GM10266 (cell line): Measurements from ENCODE around the gene ESPNL.

Source experiments
- DNase-seq: peaks from one replicate; pipeline ENCODE4 v3.0.0; 2012; ENCODE audit errors: extremely low spot score
- TF ChIP-seq, protein P1 (sequence below): IDR thresholded peaks from 2 replicates; pipeline ENCODE4 v1.5.1; 2012; ENCODE audit warnings: mild to moderate bottlenecking, low read depth; ENCODE audit not compliant: control insufficient read depth, insufficient read depth; ENCODE audit errors: missing control alignments

The ESPNL gene

DNA sequence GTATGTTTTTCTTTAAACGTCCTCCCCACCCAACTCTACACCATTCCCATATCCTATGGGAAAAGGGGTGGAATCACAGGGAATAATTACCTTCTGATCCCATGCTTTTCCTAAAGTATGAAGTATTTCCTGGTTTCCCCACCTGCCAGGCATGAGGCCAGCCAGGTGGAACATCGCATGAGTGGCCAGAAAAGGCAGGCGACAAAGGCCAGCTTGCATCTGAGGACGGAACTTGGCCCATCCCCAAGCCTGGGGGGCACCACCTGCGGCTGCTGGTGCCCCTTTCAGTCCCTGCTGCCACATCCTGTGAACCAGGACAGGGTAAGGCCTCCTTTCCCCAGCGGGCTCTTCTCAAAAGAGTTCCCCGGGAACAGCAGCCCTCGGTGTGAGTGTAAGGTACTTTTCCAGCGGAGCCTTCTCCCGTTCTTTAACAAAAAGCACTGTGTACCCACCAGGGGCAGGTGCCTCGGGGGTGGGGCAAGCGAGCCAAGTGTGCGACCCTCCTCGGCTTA, 57.4 kb downstream of the ESPNL start:
- TF ChIP-seq, protein P1, sequence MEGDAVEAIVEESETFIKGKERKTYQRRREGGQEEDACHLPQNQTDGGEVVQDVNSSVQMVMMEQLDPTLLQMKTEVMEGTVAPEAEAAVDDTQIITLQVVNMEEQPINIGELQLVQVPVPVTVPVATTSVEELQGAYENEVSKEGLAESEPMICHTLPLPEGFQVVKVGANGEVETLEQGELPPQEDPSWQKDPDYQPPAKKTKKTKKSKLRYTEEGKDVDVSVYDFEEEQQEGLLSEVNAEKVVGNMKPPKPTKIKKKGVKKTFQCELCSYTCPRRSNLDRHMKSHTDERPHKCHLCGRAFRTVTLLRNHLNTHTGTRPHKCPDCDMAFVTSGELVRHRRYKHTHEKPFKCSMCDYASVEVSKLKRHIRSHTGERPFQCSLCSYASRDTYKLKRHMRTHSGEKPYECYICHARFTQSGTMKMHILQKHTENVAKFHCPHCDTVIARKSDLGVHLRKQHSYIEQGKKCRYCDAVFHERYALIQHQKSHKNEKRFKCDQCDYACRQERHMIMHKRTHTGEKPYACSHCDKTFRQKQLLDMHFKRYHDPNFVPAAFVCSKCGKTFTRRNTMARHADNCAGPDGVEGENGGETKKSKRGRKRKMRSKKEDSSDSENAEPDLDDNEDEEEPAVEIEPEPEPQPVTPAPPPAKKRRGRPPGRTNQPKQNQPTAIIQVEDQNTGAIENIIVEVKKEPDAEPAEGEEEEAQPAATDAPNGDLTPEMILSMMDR: no peak

DNA sequence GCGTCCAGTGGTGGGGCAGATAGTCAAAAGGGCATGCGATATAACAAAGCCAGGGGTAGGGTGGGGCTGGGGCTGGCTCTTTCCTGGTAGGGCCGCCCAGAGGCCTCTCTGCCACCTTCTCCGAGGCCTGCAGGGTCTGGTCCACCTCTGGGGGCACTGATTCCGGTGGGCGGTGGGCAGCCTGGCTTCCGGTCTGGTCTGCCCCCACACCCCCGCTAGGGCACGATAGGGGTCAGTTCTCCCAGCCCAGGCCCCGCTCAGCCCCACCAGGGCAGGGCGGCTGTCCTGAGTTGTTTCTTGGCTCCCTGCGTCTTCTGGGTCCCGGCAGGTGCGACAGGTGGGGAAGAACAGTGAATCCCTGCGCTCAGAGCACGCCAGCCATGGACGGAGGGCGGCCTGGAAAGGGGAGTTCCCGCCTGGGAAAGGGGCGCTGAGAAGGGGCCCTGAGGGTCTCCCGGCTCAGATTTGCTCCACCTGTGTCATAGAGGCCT, 57.9 kb downstream of the ESPNL start:
- DNase-seq: no peak
- TF ChIP-seq, protein P1: no peak

More for the DNA sequence above, 57.4 kb downstream of the ESPNL start:
- no peak for DNase-seq

DNA sequence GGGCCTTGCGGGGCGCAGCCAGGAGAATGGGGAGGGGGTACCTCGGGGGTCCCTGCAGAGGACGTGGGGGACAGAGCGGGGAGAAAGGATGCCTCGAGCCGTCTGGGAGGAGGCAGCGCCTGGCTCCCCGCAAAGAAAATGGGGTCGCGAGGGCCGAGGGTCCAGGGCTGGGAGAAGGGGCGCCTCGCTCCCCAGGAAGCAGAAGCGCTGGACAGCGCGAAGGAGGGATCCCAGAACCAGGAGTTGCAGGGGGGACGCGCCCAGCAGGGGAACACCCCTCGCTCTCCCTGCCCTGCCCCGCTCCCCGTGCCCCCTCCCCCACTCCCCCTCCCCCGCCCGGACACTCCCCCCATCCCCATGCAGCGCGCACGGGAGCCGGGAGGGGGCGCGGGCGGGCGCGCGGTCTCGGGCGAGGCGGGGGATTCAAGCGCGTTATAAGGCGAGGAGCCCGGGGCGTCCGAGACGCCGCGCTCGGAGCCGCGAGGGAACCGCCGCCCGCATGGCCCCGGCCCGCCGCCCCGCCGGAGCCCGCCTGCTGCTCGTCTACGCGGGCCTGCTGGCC, 58.5 kb downstream of the ESPNL start, which contains the start of gene ERFE:
ERFE (plus strand) TSS at position 462 of the 562 bp plus-strand sequence; CDS start at position 500, 38 bp downstream.
- DNase-seq: peak; percentile 85
- TF ChIP-seq, protein P1: peak; percentile 46

DNA sequence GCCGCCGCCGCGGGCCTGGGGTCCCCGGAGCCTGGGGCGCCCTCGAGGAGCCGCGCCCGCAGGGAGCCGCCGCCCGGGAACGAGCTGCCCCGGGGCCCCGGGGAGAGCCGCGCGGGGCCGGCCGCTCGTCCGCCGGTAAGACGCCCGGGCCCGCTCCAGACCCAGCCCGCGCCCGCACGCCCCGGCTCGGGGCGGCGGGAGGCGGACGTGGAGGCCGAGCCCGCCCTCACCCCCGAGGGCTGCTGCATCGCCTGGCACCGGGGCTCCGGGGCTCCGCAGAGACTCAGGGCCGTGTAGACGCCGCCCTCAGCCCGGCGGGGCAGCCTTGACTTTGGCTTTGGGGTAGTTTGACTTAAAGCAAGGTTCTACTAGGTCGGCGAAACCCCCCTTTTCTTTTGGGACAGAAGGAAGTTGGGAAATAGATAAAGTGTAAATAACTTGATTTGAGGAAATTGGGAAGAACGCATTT, 59.0 kb downstream of the ESPNL start:
- TF ChIP-seq, protein P1: no peak
- DNase-seq: peak; percentile 57

DNA sequence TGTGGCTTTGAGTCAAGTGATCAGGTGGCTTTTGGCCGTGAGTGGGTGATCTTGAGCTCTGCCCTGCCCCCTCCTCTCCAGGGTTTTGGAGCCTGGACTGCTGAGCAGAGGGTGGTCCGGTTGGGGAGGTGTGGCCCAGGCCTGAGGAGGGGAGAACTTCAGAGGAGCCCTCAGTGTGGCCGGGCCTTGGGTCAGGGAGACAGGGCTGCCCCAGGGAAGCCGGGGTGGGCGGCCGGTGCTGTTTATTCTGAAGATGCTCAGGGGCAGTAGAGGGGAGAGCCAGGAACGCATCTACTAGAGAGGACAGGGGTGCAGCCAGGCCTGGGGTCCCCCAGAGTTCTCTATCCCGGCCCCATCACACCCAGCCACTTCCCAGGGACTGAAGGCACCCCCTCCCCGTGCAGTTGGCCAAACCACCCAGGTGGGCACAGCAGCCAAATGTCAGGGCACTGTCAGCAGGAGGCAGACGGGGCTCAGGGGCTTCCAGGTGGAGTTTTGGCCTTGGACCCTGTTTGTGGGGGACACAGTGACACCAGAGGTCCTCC, 59.6 kb downstream of the ESPNL start:
- no peak for DNase-seq
- TF ChIP-seq, protein P1: no peak

- TF ChIP-seq, protein P1: peak; percentile 27
- no peak for DNase-seq
These were observed 60.3 kb downstream of the ESPNL start for GRCh38 chr2:238160206-238161129.
